ENCODE measurements around the gene C5orf47.

C5orf47 gene

DNA sequence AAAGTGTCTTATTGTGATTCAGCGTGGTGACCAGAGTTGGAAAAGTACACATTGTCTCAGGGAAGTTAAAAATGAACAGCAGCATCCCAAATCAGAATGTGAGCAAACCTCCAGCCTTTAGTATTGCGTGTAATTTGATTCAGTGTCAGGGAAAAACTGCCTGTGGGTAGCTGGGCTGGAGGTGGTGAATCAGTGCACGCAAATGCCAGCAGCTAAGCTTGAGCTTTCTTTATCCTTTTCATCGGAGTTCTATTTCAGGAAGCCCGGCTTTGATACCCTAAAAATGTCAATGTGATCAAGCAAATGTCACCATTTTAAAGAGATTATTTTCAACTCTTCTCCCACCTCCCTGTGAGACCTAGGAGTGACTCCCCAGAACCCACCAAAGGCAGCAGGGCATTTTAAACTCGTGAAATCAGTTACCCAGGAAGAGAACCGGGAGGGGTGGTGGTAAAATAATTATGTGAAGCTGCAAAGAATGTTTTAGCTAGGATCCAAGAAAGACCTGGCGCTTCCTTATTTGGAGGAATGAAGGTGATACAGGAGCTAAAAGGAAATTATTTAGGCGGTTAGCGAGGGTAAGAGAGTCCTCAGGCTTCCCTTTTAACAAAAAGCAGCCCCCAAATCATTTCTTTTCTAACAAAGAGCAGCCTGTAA is 25.7 kb upstream of the C5orf47 start:
- no peak for TF ChIP-seq GATA3 (IDR thresholded peaks at IDR 0.05; ENCODE audit: low read depth, low read length)

DNA sequence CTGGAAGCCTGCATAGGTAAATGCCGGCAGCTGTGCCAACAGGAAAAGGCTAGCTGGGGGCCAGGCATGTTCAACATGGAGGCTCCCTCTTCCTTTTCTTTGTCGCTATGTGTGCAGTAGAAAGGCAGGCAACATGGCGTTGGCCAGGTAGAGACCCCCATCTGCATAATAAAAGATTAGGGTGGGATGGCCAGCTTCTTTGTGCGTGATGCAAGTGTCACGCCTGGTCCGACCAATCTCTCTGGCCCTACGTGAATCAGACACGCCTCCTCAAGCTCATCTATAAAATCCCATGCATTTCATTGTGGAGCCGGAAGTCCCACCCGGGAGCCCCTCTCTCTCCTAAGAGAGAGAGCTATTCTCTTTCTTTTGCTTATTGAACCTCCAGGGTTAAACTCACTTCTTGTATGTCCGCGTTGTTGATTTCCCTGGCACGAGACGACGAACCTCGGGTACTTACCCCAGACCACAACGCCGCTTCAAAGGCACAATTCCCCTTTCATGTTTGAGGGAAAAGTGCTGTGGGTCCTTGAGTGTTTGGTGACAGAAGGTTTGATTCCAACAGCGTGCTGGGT is 25.0 kb upstream of the C5orf47 start:
- TF ChIP-seq GATA3 (IDR thresholded peaks at IDR 0.05; ENCODE audit: low read depth, low read length) = no peak
- TF ChIP-seq GATA2 (IDR thresholded peaks at IDR 0.05; ENCODE audit: low read depth, low read length) = no peak

DNA sequence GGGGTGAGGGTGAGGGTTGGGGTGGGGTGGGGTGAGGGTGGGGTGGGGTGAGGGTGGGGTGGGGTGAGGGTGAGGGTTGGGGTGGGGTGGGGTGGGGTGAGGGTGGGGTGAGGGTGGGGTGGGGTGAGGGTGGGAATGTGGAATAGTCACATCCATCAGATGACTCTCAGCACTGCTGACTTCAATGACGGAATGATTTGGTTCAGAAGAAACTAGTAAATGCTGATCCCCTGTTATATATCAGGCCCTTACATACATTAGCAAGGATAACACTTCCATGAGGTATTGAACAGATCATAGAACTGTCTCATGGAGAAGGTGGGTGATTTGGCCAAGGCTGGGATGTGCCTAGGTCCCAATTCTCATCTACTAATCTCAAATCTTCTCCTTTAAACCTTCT is 24.5 kb upstream of the C5orf47 start:
- no peak for TF ChIP-seq GATA3 (IDR thresholded peaks at IDR 0.05; ENCODE audit: low read depth, low read length)
- no peak for TF ChIP-seq GATA2 (IDR thresholded peaks at IDR 0.05; ENCODE audit: low read depth, low read length)

DNA sequence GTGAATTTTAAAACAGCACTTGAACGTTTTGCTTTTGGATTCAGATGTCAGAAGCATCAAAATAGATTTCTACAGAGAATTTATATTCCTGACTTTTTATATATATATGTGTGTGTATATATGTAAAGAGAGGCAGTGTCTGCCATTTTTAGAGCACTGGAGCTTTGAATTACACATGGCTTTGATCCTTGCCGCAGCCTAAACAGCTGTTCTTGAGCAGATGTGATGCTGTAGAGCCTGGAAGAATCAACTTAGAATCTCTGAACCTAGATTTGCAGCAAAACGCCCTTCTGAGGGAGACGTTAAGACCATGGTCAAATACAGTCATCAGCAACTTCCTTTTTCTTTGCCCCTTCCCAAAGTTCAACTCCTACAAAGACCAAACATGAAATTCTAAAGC is 21.7 kb upstream of the C5orf47 start:
- TF ChIP-seq GATA2 (IDR thresholded peaks at IDR 0.05; ENCODE audit: low read depth, low read length) (no peak), GATA3 (IDR thresholded peaks at IDR 0.05; ENCODE audit: low read depth, low read length) (no peak)

DNA sequence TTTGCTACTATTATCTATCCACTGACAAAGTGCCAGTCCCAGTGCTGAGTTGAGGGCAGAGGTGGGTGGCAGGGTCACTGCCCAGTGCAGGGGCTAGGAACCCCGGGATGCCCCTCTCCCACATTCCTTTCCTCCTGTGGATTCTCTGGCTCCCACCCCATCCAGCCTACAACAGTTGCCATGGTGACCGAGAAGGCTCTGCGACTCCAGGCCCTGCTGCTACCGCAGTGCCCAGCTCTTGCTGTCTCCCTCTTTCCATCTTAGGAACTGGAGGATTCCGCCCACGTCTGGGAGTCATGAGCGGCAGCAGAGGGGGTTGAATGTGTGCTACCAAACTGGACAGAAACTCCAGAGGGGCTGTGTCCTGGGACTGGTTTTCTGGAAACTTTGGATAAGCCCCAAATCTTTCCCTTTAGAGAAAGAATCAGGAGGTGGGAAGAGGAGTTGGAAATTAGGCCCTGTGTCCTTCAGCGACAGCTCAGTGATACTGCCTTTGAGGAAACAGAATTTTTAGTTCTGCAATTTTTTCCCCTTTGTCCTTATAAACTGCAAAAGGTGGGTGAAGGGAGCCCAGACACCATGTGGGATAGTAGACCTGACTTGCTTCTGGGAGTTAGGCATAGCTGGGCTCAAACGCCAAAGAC is 20.7 kb upstream of the C5orf47 start:
- TF ChIP-seq GATA3 (IDR thresholded peaks at IDR 0.05; ENCODE audit: low read depth, low read length) (no peak), GATA2 (IDR thresholded peaks at IDR 0.05; ENCODE audit: low read depth, low read length) (no peak)

DNA sequence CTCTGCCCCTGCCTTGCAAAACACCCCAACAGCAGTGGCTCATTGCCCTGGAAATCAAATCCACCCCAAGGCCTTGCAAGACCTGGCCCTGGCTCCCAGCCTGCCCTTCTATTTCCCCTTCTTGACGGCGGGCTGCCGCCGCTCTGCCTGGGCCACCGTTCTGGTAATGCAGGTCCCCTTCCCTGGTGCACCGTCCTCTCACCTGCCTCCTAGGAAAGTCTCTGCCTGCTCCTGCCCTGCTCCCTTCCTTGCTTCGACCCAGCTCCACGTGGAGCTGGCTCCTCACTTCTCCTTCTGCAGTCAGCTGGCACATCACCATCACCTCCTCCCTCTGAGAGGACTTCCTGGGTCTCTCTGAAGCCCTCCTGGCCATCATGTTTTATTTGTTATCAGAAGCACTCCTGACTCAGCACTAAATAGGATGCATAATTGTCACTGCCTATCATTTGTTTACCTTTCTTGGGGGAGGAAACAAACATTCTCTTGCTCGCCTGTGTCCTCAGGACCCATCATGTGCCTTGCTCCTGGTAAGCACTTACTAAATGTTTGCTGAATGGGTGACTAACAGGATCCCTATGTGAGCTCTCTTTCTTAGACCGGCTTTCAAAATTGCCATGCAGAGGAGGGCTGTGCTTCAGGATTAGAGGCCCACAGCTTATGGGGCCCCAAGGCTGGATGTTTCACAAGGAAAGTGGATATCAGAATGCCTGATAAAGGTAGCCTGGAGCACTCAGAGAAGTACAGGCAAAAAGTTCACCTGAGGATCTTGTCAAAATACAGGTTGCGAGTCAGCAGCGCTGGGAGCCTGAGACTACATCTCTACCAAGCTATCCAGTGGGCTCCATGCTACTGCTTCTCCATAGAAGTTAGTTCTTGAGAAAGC is 19.6 kb upstream of the C5orf47 start:
- TF ChIP-seq GATA3 (IDR thresholded peaks at IDR 0.05; ENCODE audit: low read depth, low read length) (no peak), GATA2 (IDR thresholded peaks at IDR 0.05; ENCODE audit: low read depth, low read length) (no peak)

DNA sequence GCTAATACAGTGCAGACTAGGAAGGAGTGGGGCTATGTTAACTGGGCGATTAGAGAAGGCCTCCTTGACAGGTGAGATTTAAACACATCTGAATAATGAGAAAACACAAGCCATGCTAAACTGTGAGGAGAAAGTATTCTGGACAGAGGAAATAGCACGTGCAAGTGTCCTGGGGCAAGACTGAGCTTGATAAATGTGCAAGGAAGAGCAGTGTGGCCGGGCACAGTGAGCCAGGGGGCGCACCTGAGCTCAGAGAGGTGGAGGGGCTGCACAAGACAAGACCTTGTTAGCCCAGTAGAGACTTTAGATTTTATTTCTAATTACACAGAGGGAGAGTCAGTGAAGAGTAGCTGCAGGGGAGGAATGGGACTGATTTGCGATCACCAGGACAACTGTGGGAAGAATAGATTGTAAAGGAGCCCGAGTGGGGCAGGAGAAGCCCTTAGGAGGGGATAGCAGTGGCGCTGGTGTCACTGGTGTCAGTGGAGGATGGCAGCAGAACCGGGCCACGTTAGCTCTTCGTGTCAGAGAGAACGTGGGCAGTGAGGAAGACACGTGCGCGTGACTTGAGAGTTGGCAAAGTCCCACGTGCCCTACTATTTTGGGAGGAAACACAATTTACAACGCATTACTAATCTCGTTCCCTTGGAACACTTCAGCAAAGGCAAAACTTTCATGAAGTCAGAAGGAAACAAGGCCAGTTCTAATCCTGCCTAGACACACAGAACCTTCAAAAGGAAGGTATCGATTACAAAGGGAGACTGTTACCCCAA is 17.9 kb upstream of the C5orf47 start:
- TF ChIP-seq GATA3 (IDR thresholded peaks at IDR 0.05; ENCODE audit: low read depth, low read length) (no peak), GATA2 (IDR thresholded peaks at IDR 0.05; ENCODE audit: low read depth, low read length) (no peak)

DNA sequence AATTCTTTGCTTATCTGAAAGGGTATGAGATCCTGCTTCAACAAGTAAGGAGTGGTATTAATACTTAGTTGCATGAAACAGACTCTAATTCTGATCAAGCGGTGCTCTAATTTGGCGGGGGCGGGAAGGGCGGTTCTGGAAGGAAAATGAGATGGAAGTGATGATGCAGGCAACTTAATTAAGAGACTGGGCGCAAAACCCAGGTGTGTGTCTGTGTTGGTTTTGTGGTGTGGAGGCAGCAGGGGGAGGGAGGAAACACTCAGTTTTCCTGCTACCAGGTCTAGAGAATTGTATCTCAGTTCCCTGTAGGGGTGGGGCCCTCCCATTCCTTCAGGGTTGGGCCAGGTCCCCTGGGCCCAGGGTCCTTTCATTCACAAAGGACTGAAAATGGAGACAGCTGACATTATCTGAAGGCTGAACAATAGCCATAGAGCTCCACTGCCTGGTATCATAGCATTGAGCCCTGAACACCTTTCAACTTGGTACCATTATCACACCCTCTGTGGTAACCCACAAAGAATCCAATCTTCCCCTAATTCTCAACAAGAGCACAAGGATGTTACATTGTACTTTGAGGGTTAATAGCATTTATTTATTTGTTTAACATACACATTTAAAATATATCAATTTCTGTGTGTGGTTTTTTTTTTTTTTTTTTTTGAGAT is 17.2 kb upstream of the C5orf47 start:
- TF ChIP-seq GATA3 (IDR thresholded peaks at IDR 0.05; ENCODE audit: low read depth, low read length) (no peak), GATA2 (IDR thresholded peaks at IDR 0.05; ENCODE audit: low read depth, low read length) (no peak)

DNA sequence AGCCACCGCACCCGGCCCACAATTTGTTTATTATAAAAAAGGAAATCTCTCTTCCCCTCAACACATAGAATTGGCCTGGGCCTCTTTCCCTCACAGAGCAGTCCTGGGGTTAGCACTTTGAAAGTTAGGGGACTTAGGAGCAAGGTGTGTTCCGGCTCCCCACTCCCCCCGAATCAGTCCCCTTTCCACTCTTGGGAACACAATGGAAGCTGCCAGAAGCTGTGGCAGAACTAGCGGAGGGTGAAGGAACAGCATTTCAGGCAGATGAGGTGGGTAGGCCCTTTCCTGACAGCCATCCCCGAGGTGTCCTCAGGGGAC is 16.4 kb upstream of the C5orf47 start:
- TF ChIP-seq GATA3 (IDR thresholded peaks at IDR 0.05; ENCODE audit: low read depth, low read length) (no peak), GATA2 (IDR thresholded peaks at IDR 0.05; ENCODE audit: low read depth, low read length) (no peak)

DNA sequence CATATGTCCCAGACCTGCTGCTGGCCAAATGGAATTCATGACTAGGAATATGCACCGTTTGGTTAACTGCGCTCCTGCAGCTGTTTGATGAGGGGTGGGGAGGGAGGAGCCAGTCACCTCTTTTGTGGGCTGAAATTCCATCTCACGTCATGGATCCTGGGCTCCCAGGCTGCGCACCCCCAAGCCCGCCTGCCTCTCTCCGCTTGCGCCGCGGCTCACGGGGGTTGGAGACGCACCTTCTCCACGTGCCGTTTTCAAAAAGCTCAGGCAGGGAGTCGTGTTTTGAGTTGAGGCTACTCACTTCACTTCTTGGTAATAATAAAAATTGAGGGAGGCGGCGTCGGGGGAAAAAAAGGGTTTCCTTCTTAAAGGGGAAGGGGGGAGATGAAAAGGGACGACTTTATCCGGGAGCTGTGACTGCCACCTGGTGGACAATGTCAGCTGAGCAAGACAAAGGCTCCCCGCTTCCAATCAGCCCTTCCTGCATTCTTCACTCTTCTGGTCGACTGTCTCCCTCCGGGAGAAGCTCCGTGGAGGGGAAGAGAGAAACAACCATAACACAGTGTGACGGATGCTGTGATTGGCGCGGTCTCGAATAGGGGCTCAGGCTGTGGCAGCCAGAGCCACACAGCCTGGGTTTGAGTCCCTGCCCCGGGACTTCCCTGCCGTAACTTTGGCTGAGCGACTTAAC is 15.9 kb upstream of the C5orf47 start:
- TF ChIP-seq GATA3 (IDR thresholded peaks at IDR 0.05; ENCODE audit: low read depth, low read length) (no peak), GATA2 (IDR thresholded peaks at IDR 0.05; ENCODE audit: low read depth, low read length) (no peak)

DNA sequence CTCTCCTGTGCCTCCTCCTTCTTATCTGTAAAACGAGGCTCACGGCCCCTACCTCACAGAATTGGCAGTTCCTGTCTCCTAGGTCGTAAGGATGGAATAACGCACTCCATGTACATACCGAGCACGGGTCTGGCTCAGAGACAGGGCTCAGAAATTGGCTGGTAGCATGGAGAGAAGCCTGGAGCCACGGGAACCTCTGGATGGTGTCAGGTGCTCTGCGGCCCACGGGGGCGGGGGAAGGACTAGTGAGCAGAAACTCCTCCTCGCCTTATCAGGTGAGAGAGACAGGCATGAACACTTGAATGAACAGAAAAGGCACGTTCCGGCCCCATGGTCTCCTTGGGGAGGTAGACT is 15.4 kb upstream of the C5orf47 start:
- no peak for TF ChIP-seq GATA2 (IDR thresholded peaks at IDR 0.05; ENCODE audit: low read depth, low read length)

DNA sequence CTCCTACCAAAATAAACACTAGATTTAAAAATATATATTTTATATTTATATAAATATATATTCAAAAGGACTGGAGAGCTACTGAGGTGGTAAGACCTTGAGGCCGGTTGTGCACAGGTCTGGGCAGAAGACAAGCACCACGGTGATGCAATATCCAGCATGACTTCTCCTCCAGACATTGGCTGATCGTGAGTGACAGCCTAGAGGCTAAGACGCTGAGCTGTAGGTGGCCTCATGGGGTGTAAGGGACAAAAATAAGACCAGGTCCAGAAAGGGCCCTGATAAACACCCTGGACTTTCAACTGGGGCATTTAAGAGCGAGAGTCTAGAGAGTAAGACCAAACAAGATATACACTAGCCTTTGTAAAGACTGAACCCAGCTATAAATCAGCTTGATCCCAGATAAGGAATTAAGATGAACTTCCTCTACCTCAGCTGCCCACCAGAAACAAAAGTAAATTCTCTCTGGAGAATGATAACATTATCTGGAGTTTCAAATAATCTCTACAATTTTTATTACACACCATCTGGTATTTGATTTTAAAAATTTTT is 14.2 kb upstream of the C5orf47 start:
- TF ChIP-seq GATA3 (IDR thresholded peaks at IDR 0.05; ENCODE audit: low read depth, low read length) = no peak
- TF ChIP-seq GATA2 (IDR thresholded peaks at IDR 0.05; ENCODE audit: low read depth, low read length) = no peak
